ENCODE results near the gene AGBL4. TPM values are rescaled to one million over a fixed set of nuclear protein-coding genes. Genes with fewer than 3 reads are reported as not detected.

Gene AGBL4
- total RNA-seq, 1 donor from 2014 or later = not detected

- no peak for TF ChIP-seq CTCF (IDR thresholded peaks at IDR 0.05)
- Mint-ChIP-seq H3K9me3 (ENCODE audit: unreplicated experiment) (peaks cover 15% of the 10 kb centered on the region), H3K4me1 (ENCODE audit: unreplicated experiment) (no peaks in the 10 kb centered on the region), H3K4me3 (ENCODE audit: unreplicated experiment) (no peak overlapping the region), H3K27ac (ENCODE audit: unreplicated experiment) (no peak overlapping the region), H3K36me3 (ENCODE audit: unreplicated experiment) (no peaks in the 10 kb centered on the region), H3K27me3 (ENCODE audit: unreplicated experiment) (no peaks in the 10 kb centered on the region)
- no peak for DNase-seq (ENCODE audit: extremely low spot score, unreplicated experiment)
These were observed 815.0 kb downstream of the AGBL4 start for GRCh38 chr1:49208712-49209111.

GRCh38 chr1:49204720-49205119 lies 819.0 kb downstream of the AGBL4 start:
- DNase-seq (ENCODE audit: extremely low spot score, unreplicated experiment) = no peak
- no peaks in the 10 kb centered on the region for H3K36me3 Mint-ChIP-seq (ENCODE audit: unreplicated experiment)
- no peak overlapping the region for H3K27ac Mint-ChIP-seq (ENCODE audit: unreplicated experiment)
- no peak for TF ChIP-seq CTCF (IDR thresholded peaks at IDR 0.05)
- peaks cover 46% of the 10 kb centered on the region for H3K9me3 Mint-ChIP-seq (ENCODE audit: unreplicated experiment)
- no peak overlapping the region for H3K4me3 Mint-ChIP-seq (ENCODE audit: unreplicated experiment)
- no peaks in the 10 kb centered on the region for H3K4me1 Mint-ChIP-seq (ENCODE audit: unreplicated experiment)
- H3K27me3 Mint-ChIP-seq (ENCODE audit: unreplicated experiment) = no peaks in the 10 kb centered on the region

GRCh38 chr1:49200738-49201137 lies 823.0 kb downstream of the AGBL4 start:
- peaks cover 58% of the 10 kb centered on the region for H3K9me3 Mint-ChIP-seq (ENCODE audit: unreplicated experiment)
- H3K27me3 Mint-ChIP-seq (ENCODE audit: unreplicated experiment) = no peaks in the 10 kb centered on the region
- H3K4me3 Mint-ChIP-seq (ENCODE audit: unreplicated experiment) = no peak overlapping the region
- no peaks in the 10 kb centered on the region for H3K4me1 Mint-ChIP-seq (ENCODE audit: unreplicated experiment)
- H3K36me3 Mint-ChIP-seq (ENCODE audit: unreplicated experiment) = no peaks in the 10 kb centered on the region
- TF ChIP-seq CTCF (IDR thresholded peaks at IDR 0.05) = no peak
- no peak overlapping the region for H3K27ac Mint-ChIP-seq (ENCODE audit: unreplicated experiment)
- no peak for DNase-seq (ENCODE audit: extremely low spot score, unreplicated experiment)

- DNase-seq (ENCODE audit: extremely low spot score, unreplicated experiment) = no peak
- peaks cover 67% of the 10 kb centered on the region for H3K9me3 Mint-ChIP-seq (ENCODE audit: unreplicated experiment)
- H3K27me3 Mint-ChIP-seq (ENCODE audit: unreplicated experiment) = no peaks in the 10 kb centered on the region
- no peak overlapping the region for H3K27ac Mint-ChIP-seq (ENCODE audit: unreplicated experiment)
- H3K36me3 Mint-ChIP-seq (ENCODE audit: unreplicated experiment) = no peaks in the 10 kb centered on the region
- TF ChIP-seq CTCF (IDR thresholded peaks at IDR 0.05) = no peak
- H3K4me3 Mint-ChIP-seq (ENCODE audit: unreplicated experiment) = no peak overlapping the region
- H3K4me1 Mint-ChIP-seq (ENCODE audit: unreplicated experiment) = no peaks in the 10 kb centered on the region
These were observed 824.2 kb downstream of the AGBL4 start for GRCh38 chr1:49199564-49199963.

- Mint-ChIP-seq H3K27ac (ENCODE audit: unreplicated experiment) (no peak overlapping the region), H3K9me3 (ENCODE audit: unreplicated experiment) (peaks cover 67% of the 10 kb centered on the region)
These were observed 826.7 kb downstream of the AGBL4 start for GRCh38 chr1:49197081-49197480.

More at GRCh38 chr1:49197081-49197480, 826.7 kb downstream of the AGBL4 start:
- TF ChIP-seq CTCF (IDR thresholded peaks at IDR 0.05) = no peak
- DNase-seq (ENCODE audit: extremely low spot score, unreplicated experiment) = no peak
- no peak overlapping the region for H3K4me3 Mint-ChIP-seq (ENCODE audit: unreplicated experiment)
- no peaks in the 10 kb centered on the region for H3K27me3 Mint-ChIP-seq (ENCODE audit: unreplicated experiment)
- no peaks in the 10 kb centered on the region for H3K4me1 Mint-ChIP-seq (ENCODE audit: unreplicated experiment)
- H3K36me3 Mint-ChIP-seq (ENCODE audit: unreplicated experiment) = no peaks in the 10 kb centered on the region

Data from osteocyte (in vitro differentiated cells).